HTERT RPE-1 (cell line): ENCODE results near the gene MID1.

Source experiments
- in situ Hi-C: fragments of 300-500 bp; cut with MboI; formaldehyde crosslinking; loops from 4 replicates; pipeline ENCODE4 v1.14.3; 2020; ENCODE audit warnings: low sequenced_read_pairs

Gene MID1

GRCh38 chrX:10450959-10451355 is 169.4 kb downstream of the MID1 start:
- in situ Hi-C loops, result no loop called here

- in situ Hi-C loops, result no loop called here
Observed at GRCh38 chrX:10450229-10450958, 170.0 kb downstream of the MID1 start.

GRCh38 chrX:10447564-10448214 is 172.7 kb downstream of the MID1 start:
- in situ Hi-C loops, result no loop called here

GRCh38 chrX:10444204-10444603 is 176.2 kb downstream of the MID1 start:
- in situ Hi-C loops, result no loop called here

- in situ Hi-C loops, result no loop called here
Observed at GRCh38 chrX:10441464-10441863, 178.9 kb downstream of the MID1 start.

GRCh38 chrX:10433296-10433965 is 187.0 kb downstream of the MID1 start:
- in situ Hi-C loops, result no loop called here

GRCh38 chrX:10429908-10430307 is 190.5 kb downstream of the MID1 start:
- in situ Hi-C loops, result no loop called here

GRCh38 chrX:10427249-10427648 is 193.1 kb downstream of the MID1 start:
- in situ Hi-C loops, result no loop called here

- in situ Hi-C loops, result no loop called here
Observed at GRCh38 chrX:10423716-10424115, 196.7 kb downstream of the MID1 start.

GRCh38 chrX:10420134-10420533 is 200.3 kb downstream of the MID1 start:
- in situ Hi-C loops, result no loop called here

- in situ Hi-C loops, result no loop called here
Observed at GRCh38 chrX:10416424-10416823, 204.0 kb downstream of the MID1 start.

- in situ Hi-C loops, result no loop called here
Observed at GRCh38 chrX:10415306-10416001, 204.9 kb downstream of the MID1 start.

GRCh38 chrX:10414862-10415261 is 205.5 kb downstream of the MID1 start:
- in situ Hi-C loops, result no loop called here

GRCh38 chrX:10414156-10414824 is 206.1 kb downstream of the MID1 start:
- in situ Hi-C loops, result no loop called here

- in situ Hi-C loops, result no loop called here
Observed at GRCh38 chrX:10404436-10404835, 215.9 kb downstream of the MID1 start.

GRCh38 chrX:10401239-10401638 is 219.1 kb downstream of the MID1 start:
- in situ Hi-C loops, result no loop called here

- in situ Hi-C loops, result no loop called here
Observed at GRCh38 chrX:10399043-10399741, 221.2 kb downstream of the MID1 start.

GRCh38 chrX:10398215-10398614 is 222.2 kb downstream of the MID1 start:
- in situ Hi-C loops, result no loop called here

GRCh38 chrX:10397349-10397748 is 223.0 kb downstream of the MID1 start:
- in situ Hi-C loops, result no loop called here

- in situ Hi-C loops, result no loop called here
Observed at GRCh38 chrX:10395643-10396042, 224.7 kb downstream of the MID1 start.
